SK-N-SH (cell line): ENCODE measurements around the gene FLT1. TPM values are rescaled to one million over a fixed set of nuclear protein-coding genes. Genes with fewer than 3 reads are reported as not detected.

ENCODE experiments used
- CTCF ChIA-PET: fragments of 300-600, 350-600 bp; formaldehyde crosslinking; extraction: SDS; loops from one replicate; lab custom pipeline; 2021; lab: Yijun Ruan, JAX
- POLR2A ChIA-PET: fragments of 350-600 bp; sonication (Branson Sonifier 250); formaldehyde crosslinking; extraction: SDS; loops from one replicate; lab custom pipeline; 2020; ENCODE audit warnings: antibody characterized with exemption, inconsistent platforms; lab: Yijun Ruan, JAX
- DNase-seq: peaks from one replicate; pipeline ENCODE4 v3.0.0; 2012
- H2AFZ ChIP-seq: fragments of 200-600 bp; sonication (generic); 2 replicates; pipeline ENCODE4 v1.8.1; 2016; ENCODE audit warnings: antibody characterized with exemption, mild to moderate bottlenecking, low read depth
- H3F3A ChIP-seq: fragments of 200-600 bp; sonication (generic); replicated peaks from 2 replicates; pipeline ENCODE3; 2016; ENCODE audit warnings: antibody characterized with exemption, mild to moderate bottlenecking; ENCODE audit not compliant: insufficient read depth
- H3K27ac ChIP-seq, 2 experiments: fragments of 200-500 bp in 1 of 2; fragments of 200-600 bp in 1 of 2; sonication (Bioruptor generic) in 1 of 2; sonication (generic), shearing (Covaris generic) in 1 of 2; 2 replicates each; pipeline versions ENCODE4 v1.5.1 to v1.6.1; 2014 to 2016; ENCODE audit warnings: low read depth in 2 of 2, inconsistent platforms in 1 of 2, low read length in 1 of 2, mild to moderate bottlenecking in 1 of 2, mixed read lengths in 1 of 2
- H3K27me3 ChIP-seq: fragments of 200-600 bp; sonication (generic), shearing (Covaris generic); 2 replicates; pipeline ENCODE4 v1.6.1; 2016; ENCODE audit warnings: mixed run types; ENCODE audit not compliant: insufficient read depth
- H3K36me3 ChIP-seq, 2 experiments: fragments of 200-500 bp in 1 of 2; fragments of 200-600 bp in 1 of 2; sonication (Bioruptor generic) in 1 of 2; sonication (generic) in 1 of 2; replicated peaks in 1 of 2; 2 replicates each; pipeline versions ENCODE3 to v1.5.1; 2014 to 2016; ENCODE audit warnings: low read length in 1 of 2, mild to moderate bottlenecking in 1 of 2; ENCODE audit not compliant: insufficient read depth in 2 of 2, control insufficient read depth in 1 of 2
- H3K4me1 ChIP-seq, 2 experiments: fragments of 200-500 bp in 1 of 2; fragments of 200-600 bp in 1 of 2; sonication (Bioruptor generic) in 1 of 2; sonication (generic), shearing (Covaris generic) in 1 of 2; 2 replicates each; pipeline versions ENCODE4 v1.5.1 to v1.6.1; 2014 to 2016; ENCODE audit warnings: low read depth in 1 of 2, low read length in 1 of 2, mixed run types in 1 of 2; ENCODE audit not compliant: insufficient read depth in 2 of 2, control insufficient read depth in 1 of 2
- H3K4me2 ChIP-seq: fragments of 200-600 bp; sonication (generic), shearing (Covaris generic); 2 replicates; pipeline ENCODE4 v1.6.1; 2017; ENCODE audit warnings: mixed run types
- H3K4me3 ChIP-seq, 2 experiments: fragments of 200-500 bp in 1 of 2; fragments of 200-600 bp in 1 of 2; sonication (Bioruptor generic) in 1 of 2; sonication (generic), shearing (Covaris generic) in 1 of 2; 2 replicates each; pipeline versions ENCODE4 v1.5.1 to v1.8.1; 2014 to 2016; ENCODE audit warnings: low read depth in 2 of 2, inconsistent platforms in 1 of 2, low read length in 1 of 2, mild to moderate bottlenecking in 1 of 2, mixed read lengths in 1 of 2, moderate library complexity in 1 of 2
- H3K79me2 ChIP-seq: fragments of 200-600 bp; sonication (generic); 2 replicates; pipeline ENCODE4 v1.8.1; 2017; ENCODE audit warnings: mild to moderate bottlenecking; ENCODE audit not compliant: insufficient read depth
- H3K9ac ChIP-seq: fragments of 200-600 bp; sonication (generic); 2 replicates; pipeline ENCODE4 v1.6.1; 2017; ENCODE audit warnings: mixed run types
- H3K9me2 ChIP-seq: fragments of 200-600 bp; sonication (generic); 2 replicates; pipeline ENCODE4 v1.6.1; 2017; ENCODE audit warnings: mixed run types
- H3K9me3 ChIP-seq: fragments of 200-600 bp; sonication (generic); 2 replicates; pipeline ENCODE4 v1.6.1; 2017; ENCODE audit warnings: mixed run types, mild to moderate bottlenecking, moderate library complexity
- H4K20me1 ChIP-seq: fragments of 200-600 bp; sonication (generic); 2 replicates; pipeline ENCODE4 v1.6.1; 2017; ENCODE audit warnings: mild to moderate bottlenecking, mixed run types; ENCODE audit not compliant: insufficient read depth
- CHD2 ChIP-seq: fragments of 150-350 bp; IDR thresholded peaks from 2 replicates; pipeline ENCODE4 v1.6.1; 2018; ENCODE audit warnings: low read length; ENCODE audit not compliant: partially characterized antibody
- EP300 ChIP-seq, 2 experiments: IDR thresholded peaks; 2 replicates each; pipeline versions ENCODE4 v1.4.0 to v1.6.1; 2012; ENCODE audit warnings: borderline replicate concordance in 1 of 2, low read depth in 1 of 2, low read length in 1 of 2
- FOSL2 ChIP-seq: IDR thresholded peaks from 2 replicates; pipeline ENCODE4 v1.4.0; 2012; ENCODE audit warnings: low read depth, mild to moderate bottlenecking, moderate library complexity, borderline replicate concordance
- FOXM1 ChIP-seq: IDR thresholded peaks from 2 replicates; pipeline ENCODE4 v1.4.0; 2012; ENCODE audit warnings: low read depth, mild to moderate bottlenecking
- GABPA ChIP-seq: IDR thresholded peaks from 2 replicates; pipeline ENCODE4 v1.4.0; 2012; ENCODE audit warnings: low read depth, mild to moderate bottlenecking
- GATA2 ChIP-seq: sonication (generic); formaldehyde crosslinking; IDR thresholded peaks from 2 replicates; pipeline ENCODE4 v1.5.0; 2020; ENCODE audit warnings: mild to moderate bottlenecking, missing genetic modification reagents
- JUND ChIP-seq: IDR thresholded peaks from 2 replicates; pipeline ENCODE4 v1.4.0; 2012
- MEF2A ChIP-seq: IDR thresholded peaks from 2 replicates; pipeline ENCODE4 v1.4.0; 2012; ENCODE audit warnings: low read depth, borderline replicate concordance
- NRF1 ChIP-seq: IDR thresholded peaks from 2 replicates; pipeline ENCODE4 v1.6.1; 2012; ENCODE audit warnings: low read depth, mild to moderate bottlenecking, low read length
- POLR2AphosphoS5 ChIP-seq: IDR thresholded peaks from 2 replicates; pipeline ENCODE4 v1.6.1; 2012; ENCODE audit warnings: low read depth, low read length
- RCOR1 ChIP-seq: fragments of 150-350 bp; IDR thresholded peaks from 2 replicates; pipeline ENCODE4 v1.6.1; 2017; ENCODE audit warnings: antibody characterized with exemption, low read length
- RFX5 ChIP-seq: IDR thresholded peaks from 2 replicates; pipeline ENCODE4 v1.6.1; 2012; ENCODE audit warnings: mild to moderate bottlenecking, improper control_type of control experiment, low read length
- TCF12 ChIP-seq: IDR thresholded peaks from 2 replicates; pipeline ENCODE4 v1.4.0; 2012
- WGBS: methylation state at CpG from one replicate; pipeline ENCODE4 v1.1.6; 2017; ENCODE audit warnings: low lambda C conversion rate; 5-methylcytosine and 5-hydroxymethylcytosine counted together
- polyA plus RNA-seq, 3 experiments: library from polyadenylated mRNA; depleted of rRNA; stranded (reverse); fragments of >200 nt; gene quantifications; 2 replicates each; pipeline ENCODE4 v1.2.3, GENCODE V29; 2012
- TF ChIP-seq, protein P1 (sequence below): IDR thresholded peaks from 2 replicates; pipeline ENCODE4 v1.4.0; 2012; ENCODE audit warnings: low read depth

The FLT1 gene
- polyA plus RNA-seq, 1 of the 3 experiments (the other 2 are of a cell fraction): 0.20 TPM

GRCh38 chr13:28333204-28333881 is 161.6 kb downstream of the FLT1 start:
- Histone ChIP-seq H3K4me2 (no peak overlapping the region), H4K20me1 (no peaks in the 10 kb centered on the region), H3K9me2 (no peaks in the 10 kb centered on the region), H3K27ac (no peak overlapping the region), H3K4me3 (no peak overlapping the region), H3K27me3 (no peaks in the 10 kb centered on the region), H3K4me1 (peaks cover 3 to 13% of the 10 kb centered on the region in 2 experiments; a peak in 2 of 4 replicates), H3K79me2 (no peaks in the 10 kb centered on the region), H3K36me3 (no peaks in the 10 kb centered on the region), H3K9me3 (no peaks in the 10 kb centered on the region), H2AFZ (no peak overlapping the region), H3K9ac (no peak overlapping the region), H3F3A (no peaks in the 10 kb centered on the region)
- POLR2A ChIA-PET: no interaction called here
- TF ChIP-seq GABPA: no peak
- TF ChIP-seq NRF1: no peak
- no peak for TF ChIP-seq MEF2A
- no peak for TF ChIP-seq RCOR1
- TF ChIP-seq CHD2: no peak
- TF ChIP-seq POLR2AphosphoS5: no peak
- TF ChIP-seq, protein P1, sequence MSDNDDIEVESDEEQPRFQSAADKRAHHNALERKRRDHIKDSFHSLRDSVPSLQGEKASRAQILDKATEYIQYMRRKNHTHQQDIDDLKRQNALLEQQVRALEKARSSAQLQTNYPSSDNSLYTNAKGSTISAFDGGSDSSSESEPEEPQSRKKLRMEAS: no peak
- no peak for TF ChIP-seq EP300 (IDR thresholded peaks at IDR 0.05; ENCODE audit: borderline replicate concordance in 1 of 2, low read depth in 1 of 2, low read length in 1 of 2)
- DNase-seq: no peak
- 73% methylated on average over 2 of the region's 2 CpGs for WGBS
- CTCF ChIA-PET: interaction anchor here (2.9 kb wide), 1 partner anchor 9 kb away, joined by 12 read pairs; no protein-coding TSS in a partner anchor

DNA sequence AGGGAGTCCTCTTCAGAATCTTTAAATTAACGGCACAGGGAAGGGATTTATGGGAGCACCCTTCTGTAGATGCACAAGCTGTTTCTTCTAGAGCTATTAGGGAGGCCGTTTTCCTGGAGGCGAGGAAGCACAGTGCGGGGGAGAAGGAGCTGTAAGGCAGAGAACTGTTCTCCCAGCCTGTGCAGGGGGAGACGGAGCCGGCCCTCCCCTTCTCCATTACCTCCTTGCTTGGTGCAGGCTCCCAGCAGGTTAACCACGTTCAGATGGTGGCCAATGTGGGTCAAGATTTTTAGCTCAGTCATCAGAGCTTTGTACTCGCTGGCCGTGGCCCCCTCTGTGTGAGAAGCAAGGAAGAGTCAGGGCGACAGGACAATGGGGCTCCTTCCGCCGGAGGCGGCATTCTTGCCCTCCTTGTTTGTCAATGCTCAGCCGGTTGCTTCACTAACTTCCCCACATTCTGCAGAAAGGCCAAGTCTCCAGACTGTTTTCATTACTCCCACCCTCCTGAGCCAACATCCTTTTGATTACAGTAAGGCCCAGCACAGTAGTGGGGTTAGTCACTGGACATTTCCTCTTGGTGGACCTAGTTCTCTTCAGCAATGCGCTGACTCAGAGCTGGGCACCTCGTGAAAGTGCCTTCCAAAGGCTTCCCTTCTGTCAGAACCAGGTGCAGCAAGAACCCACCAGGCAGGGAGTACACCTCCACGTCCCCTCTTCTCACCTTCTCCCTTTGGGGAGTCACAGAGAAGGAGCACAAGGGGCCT is 165.4 kb downstream of the FLT1 start:
- no peak for DNase-seq
- Histone ChIP-seq H4K20me1 (no peaks in the 10 kb centered on the region), H3F3A (no peaks in the 10 kb centered on the region), H3K27me3 (no peaks in the 10 kb centered on the region), H3K9ac (no peak overlapping the region), H3K79me2 (no peaks in the 10 kb centered on the region), H3K27ac (peak overlapping the region in 1 of 2 experiments; percentile 35; a peak in 2 of 4 replicates), H3K36me3 (no peaks in the 10 kb centered on the region), H3K4me2 (peak overlapping the region; percentile 26; the same call in 1 of the 2 replicates), H3K9me2 (no peaks in the 10 kb centered on the region), H2AFZ (no peak overlapping the region; the same call in 1 of the 2 replicates), H3K4me1 (no peaks in the 10 kb centered on the region; a peak in 1 of 4 replicates), H3K9me3 (no peaks in the 10 kb centered on the region), H3K4me3 (no peak overlapping the region)
- 65% methylated on average over 14 of the region's 17 CpGs for WGBS
- ChIA-PET POLR2A (no interaction called here), CTCF (no interaction called here)
- TF ChIP-seq FOSL2: peak; percentile 50; the same call in 1 of the 2 replicates
- TF ChIP-seq RFX5: no peak
- TF ChIP-seq TCF12: peak; percentile 79
- TF ChIP-seq JUND: peak; percentile 33; the same call in 1 of the 2 replicates
- TF ChIP-seq GATA2 (CRISPR knock-in tag): no peak
- TF ChIP-seq FOXM1: no peak
- 0 out of 4 replicates have a peak, but pooled peaks of 1 of the 2 experiments have one; percentile 11 for TF ChIP-seq EP300 (IDR thresholded peaks at IDR 0.05; ENCODE audit: borderline replicate concordance in 1 of 2, low read depth in 1 of 2, low read length in 1 of 2)
